NCI-H1417 treated with DMSO at 0.1 percent for 48 hours (cell line): ENCODE measurements around the gene PSME3.
A peak's percentile ranks its signal among the peaks of the same experiment; 100 is the strongest.

Source experiments
- DNase-seq: peaks from one replicate; lab custom pipeline; 2025; lab: John Stamatoyannopoulos, UW

The PSME3 gene

GRCh38 chr17:42832934-42833766 lies at the start of gene PSME3:
PSME3 (plus strand) TSS chr17:42833397; CDS start chr17:42833632, 235 bp downstream.
- DNase-seq, result peak; percentile 69

- no peak for DNase-seq
These were observed 49.4 kb upstream of the PSME3 start for GRCh38 chr17:42783791-42784138.

DNA sequence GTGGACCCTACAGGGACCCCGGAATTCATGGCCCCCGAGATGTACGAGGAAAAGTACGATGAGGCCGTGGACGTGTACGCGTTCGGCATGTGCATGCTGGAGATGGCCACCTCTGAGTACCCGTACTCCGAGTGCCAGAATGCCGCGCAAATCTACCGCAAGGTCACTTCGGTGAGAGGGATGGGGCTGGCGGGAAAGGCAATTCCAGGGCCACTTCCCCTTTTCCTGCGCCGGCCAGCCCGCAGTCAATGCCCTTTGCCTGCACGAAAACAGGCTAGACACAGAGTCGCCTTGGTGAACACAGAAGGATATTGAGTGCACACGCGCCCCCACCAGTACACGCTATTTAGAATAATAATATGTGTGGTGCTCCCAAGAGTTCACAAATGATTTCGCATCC lies 48.8 kb upstream of the PSME3 start:
- no peak for DNase-seq

GRCh38 chr17:42784811-42785592 lies 48.2 kb upstream of the PSME3 start:
- DNase-seq, result no peak

GRCh38 chr17:42787266-42787665 lies 45.9 kb upstream of the PSME3 start:
- no peak for DNase-seq

DNA sequence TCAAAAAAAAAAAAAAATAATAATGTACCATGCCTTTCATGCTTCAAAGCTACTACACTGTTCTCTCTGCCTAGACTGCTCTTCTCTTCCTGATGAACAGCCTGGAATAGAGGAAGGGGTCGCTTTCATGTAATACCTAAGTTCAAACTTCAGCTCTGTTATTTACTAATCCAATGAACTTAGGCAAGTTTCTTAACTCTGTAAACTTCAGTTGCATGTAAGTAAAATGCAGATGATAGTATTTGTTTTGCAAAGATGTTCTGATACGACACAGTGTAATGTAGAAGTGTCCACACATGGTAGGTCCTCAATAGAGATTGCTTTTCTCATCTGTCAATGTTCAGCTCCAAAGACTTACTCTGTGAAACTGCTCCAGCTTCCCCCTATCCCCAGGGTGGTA lies 41.2 kb upstream of the PSME3 start:
- no peak for DNase-seq

GRCh38 chr17:42792545-42792944 lies 40.7 kb upstream of the PSME3 start:
- DNase-seq, result no peak

DNA sequence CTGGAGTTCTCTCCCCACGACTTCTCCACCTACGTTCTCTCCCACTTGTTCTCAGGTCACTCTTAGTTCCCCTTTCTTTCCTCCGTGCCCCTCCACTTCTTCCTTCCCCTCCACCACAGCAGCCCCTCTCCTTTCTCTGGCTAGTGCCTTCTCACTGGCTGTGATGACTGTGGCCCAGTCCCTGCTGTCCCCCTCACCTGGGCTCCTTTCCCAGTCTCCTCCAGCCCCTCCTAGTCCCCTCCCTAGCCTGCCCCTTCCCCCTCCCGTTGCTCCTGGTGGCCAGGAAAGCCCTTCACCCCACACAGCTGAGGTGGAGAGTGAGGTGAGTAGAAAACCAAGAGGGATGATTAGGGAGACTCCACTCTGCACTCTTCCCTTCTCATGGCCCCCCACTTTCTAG lies 38.1 kb upstream of the PSME3 start:
- no peak for DNase-seq

- DNase-seq, result no peak
These were observed 37.7 kb upstream of the PSME3 start for GRCh38 chr17:42795465-42795864.

- no peak for DNase-seq
These were observed 37.0 kb upstream of the PSME3 start for GRCh38 chr17:42796066-42796758.

DNA sequence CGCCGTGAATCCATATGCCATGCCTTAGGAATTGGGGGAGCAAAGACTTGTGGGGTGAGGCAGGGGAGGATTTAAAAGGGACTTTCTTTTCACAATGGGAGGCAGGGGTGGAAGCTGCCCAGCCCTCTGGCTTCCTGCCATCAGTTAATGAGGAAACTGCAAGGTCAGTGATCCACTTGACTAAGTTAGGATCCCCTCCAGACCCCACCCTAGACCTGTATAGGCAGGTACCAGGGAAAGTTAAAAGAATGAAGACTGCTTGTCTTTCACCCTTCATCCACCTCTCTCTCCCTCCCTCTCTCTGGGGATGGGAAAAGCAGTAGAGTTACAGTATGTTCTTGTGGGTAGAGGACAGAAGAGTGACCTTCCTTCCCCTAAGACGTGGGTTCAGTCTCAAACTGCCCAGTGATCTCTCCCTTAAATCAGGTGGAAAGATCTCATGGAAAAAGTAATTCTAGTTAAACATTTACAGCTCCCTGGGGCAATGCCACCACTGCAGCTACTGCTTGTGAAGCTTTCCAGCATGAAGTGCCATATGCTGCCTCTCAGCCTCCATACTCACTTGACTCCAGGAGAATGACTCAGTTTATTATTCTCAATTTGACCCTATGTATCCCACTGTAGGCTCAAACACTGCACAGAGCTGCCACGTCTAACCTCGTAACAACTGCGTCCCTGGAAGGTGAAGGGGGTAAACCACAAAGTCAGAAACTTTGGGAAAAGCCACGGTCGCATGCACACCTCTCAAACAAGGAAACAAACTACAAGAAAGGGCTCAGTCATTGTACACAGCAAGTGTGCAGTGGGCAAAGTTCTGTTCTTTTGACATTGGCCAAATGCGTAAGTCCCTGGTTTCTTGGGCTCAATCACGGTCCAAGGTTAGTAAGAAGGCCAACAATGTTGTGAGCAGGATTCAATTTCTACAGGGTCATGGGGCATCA lies 35.9 kb upstream of the PSME3 start:
- no peak for DNase-seq

DNA sequence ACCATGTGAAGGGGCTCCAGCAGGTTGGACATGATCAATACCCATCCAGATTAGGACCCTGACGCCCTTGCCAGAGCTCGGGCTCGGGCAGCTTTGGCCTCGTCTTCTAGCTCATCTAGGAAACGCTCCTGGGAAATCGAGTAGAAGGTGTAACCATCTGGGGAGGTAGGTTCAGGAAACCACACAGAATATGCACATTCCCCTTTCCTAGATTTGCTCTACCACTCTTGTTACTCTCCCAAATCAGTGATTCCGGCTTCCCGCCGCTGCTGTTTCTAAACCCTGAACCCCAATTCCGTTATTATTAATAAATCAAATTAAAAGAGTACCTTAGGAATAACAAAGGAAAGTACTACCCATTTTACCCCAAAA lies 35.2 kb upstream of the PSME3 start:
- no peak for DNase-seq

DNA sequence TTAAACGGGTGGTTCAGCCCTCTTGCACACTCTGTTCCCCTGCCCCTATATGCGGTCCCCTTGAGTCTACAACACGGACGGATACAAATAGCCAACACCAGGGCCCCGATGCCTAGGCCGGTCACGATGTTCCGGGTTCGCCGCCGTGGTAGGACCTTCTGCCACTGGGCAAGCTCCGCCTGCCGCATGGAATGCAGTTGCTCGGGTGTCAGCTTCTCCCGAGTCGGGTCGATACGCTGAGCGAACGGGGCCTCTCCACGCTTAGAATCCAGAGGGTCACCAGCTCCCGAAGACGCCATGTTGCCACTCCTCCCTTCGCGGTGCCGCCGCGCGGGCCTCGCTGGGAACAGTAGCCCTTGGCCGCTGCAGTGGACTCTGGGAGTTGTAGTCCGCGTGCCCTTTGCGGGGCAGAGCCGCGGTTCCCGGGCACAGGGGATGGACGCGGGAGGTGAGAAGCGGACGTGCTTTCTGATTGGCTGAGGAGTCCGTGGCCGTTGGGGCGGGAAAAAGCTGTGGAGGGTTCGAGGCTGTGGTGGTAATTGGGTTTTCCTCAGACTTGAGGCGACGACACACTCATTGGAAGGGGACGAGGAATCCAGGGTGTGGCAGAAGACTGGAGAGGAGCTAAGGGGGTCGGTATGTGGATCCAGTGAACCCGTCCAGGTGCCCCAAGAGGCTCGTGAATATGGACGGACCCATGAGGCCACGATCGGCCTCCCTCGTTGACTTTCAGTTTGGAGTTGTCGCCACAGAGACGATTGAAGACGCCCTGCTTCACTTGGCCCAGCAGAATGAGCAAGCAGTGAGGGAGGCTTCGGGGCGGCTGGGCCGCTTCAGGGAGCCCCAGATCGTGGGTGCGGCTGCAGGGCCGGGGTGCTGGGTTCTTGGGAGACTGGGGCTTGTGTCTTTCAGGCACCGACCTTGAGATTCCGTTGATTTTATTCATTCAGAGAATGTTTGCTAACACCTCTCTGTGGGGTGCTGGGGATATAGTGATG lies 34.5 kb upstream of the PSME3 start, which contains the start of the genes CNTD1 and COA3:
TSS of gene CNTD1 (plus strand) at position 479 of the 998 bp plus-strand sequence. CDS start at position 686, 207 bp downstream.
TSS of gene COA3 (minus strand) at position 322 of the 998 bp plus-strand sequence. CDS start at position 299, 23 bp downstream.
- peak; percentile 12 for DNase-seq

- no peak for DNase-seq
These were observed 29.9 kb upstream of the PSME3 start for GRCh38 chr17:42803074-42803883.

GRCh38 chr17:42804918-42805367 lies 28.3 kb upstream of the PSME3 start:
- DNase-seq, result peak; percentile 39

GRCh38 chr17:42806249-42806648 lies 26.9 kb upstream of the PSME3 start:
- no peak for DNase-seq

DNA sequence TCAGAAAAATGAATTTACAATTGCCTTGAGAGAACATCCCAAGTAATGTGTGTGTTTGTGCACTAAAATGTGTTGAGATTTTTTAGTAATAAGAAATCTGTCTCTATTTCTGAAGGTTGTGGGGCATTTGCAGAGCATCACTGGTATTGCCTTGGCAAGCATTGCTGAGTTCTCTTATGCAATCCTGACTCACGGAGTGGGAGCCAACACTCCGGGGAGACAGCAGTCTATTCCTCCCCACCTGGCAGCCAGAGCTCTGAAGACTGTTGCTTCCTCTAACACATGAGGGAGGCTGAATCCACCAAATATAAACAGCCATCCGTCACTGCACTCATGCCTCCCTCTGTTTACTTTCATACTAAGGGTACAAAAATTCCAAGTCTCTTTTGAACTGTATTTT lies 23.9 kb upstream of the PSME3 start:
- DNase-seq, result no peak

DNA sequence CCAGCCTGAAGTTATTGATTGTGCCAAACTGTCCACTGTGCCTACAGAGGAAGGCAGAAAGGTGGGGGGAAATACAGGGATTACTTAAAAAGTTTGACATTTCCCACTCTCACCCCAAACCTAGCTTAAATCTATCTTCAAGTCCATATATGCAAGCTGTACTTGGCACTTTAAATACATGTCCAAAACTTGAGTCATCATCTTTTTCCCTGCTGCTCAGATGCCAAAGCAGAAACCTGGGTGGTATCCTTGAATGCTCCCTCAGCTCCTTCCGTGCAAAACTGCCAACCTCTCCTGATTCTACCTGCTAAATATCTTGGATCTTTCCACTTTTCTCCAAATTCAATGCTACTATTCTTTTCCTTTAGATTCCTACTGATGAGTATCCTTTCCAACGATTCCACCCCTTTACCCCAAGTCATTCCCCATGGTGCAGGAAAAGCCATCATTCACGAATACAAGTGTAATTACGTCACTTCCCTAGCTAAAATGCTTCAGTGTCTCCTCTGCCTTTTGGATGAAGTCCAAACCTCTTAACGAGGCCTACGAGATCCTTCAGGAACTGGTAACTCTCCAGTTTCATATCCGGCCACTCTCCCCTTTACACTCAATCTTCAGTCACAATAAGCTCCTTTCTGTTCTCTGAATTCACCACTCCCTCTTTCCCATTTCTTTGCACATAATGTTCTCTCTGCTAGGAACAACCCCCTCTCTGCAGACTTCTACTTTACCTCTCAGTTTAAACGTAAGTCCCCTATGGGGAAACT lies 18.4 kb upstream of the PSME3 start:
- DNase-seq, result no peak
